CD14-positive monocyte (primary cell): ENCODE results near the gene ATXN7L1. TPM values are rescaled to one million over a fixed set of nuclear protein-coding genes. Genes with fewer than 3 reads are reported as not detected.
A peak's percentile ranks its signal among the peaks of the same experiment; 100 is the strongest.

Source experiments
- DNase-seq, 3 donors: peaks; one replicate each; pipeline ENCODE4 v3.0.0-alpha.2; 2011 to 2022
- H2AFZ ChIP-seq: 2 replicates; pipeline ENCODE4 v1.6.0; 2012; ENCODE audit warnings: mild to moderate bottlenecking, low read depth, low read length, inconsistent platforms; ENCODE audit not compliant: insufficient read depth, poor library complexity, severe bottlenecking
- H3K27ac ChIP-seq, 2 donors: 1 replicate in 1 of 2; 2 replicates in 1 of 2; pipeline ENCODE4 v1.5.1; 2012 to 2013; ENCODE audit warnings: low read length in 2 of 2, control low read depth in 1 of 2, inconsistent platforms in 1 of 2, low read depth in 1 of 2, mild to moderate bottlenecking in 1 of 2
- H3K27me3 ChIP-seq, 2 donors: one replicate each; pipeline versions ENCODE4 v1.6.0 to v1.6.1; 2011 to 2013; ENCODE audit warnings: low read length in 2 of 2; ENCODE audit not compliant: control insufficient read depth in 2 of 2, insufficient read depth in 2 of 2
- H3K36me3 ChIP-seq, 2 donors: replicated peaks in 1 of 2; 1 replicate in 1 of 2; 2 replicates in 1 of 2; pipeline versions ENCODE4 v1.5.1 to v1.6.1; 2012 to 2013; ENCODE audit warnings: low read length in 2 of 2, control low read depth in 1 of 2, inconsistent platforms in 1 of 2, mild to moderate bottlenecking in 1 of 2; ENCODE audit not compliant: insufficient read depth in 2 of 2, control insufficient read depth in 1 of 2
- H3K4me1 ChIP-seq, 2 donors: 1 replicate in 1 of 2; 2 replicates in 1 of 2; pipeline versions ENCODE4 v1.5.1 to v1.6.1; 2012 to 2013; ENCODE audit warnings: low read length in 2 of 2, control low read depth in 1 of 2, inconsistent platforms in 1 of 2, mild to moderate bottlenecking in 1 of 2, moderate library complexity in 1 of 2; ENCODE audit not compliant: insufficient read depth in 2 of 2, control insufficient read depth in 1 of 2
- H3K4me2 ChIP-seq: replicated peaks from 2 replicates; pipeline ENCODE3; 2012; ENCODE audit warnings: low read length, moderate library complexity, mild to moderate bottlenecking; ENCODE audit not compliant: poor library complexity, severe bottlenecking; ENCODE audit errors: extremely low read depth
- H3K4me3 ChIP-seq, 3 experiments: fragments of 200-600 bp in 1 of 3; sonication (generic) in 1 of 3; replicated peaks in 1 of 3; 1 replicate in 2 of 3; 2 replicates in 1 of 3; pipeline ENCODE4 v1.5.1; 2011 to 2013; ENCODE audit warnings: low read length in 3 of 3, mild to moderate bottlenecking in 3 of 3, control low read depth in 2 of 3, low read depth in 2 of 3, inconsistent platforms in 1 of 3, moderate library complexity in 1 of 3
- H3K79me2 ChIP-seq: 2 replicates; pipeline ENCODE4 v1.6.0; 2012; ENCODE audit warnings: mild to moderate bottlenecking, control low read depth, inconsistent platforms, low read length, moderate library complexity; ENCODE audit not compliant: insufficient read depth
- H3K9ac ChIP-seq: 2 replicates; pipeline ENCODE4 v1.6.0; 2017; ENCODE audit warnings: low read length, mild to moderate bottlenecking; ENCODE audit not compliant: insufficient read depth, poor library complexity, severe bottlenecking
- H3K9me3 ChIP-seq, 2 donors: replicated peaks in 1 of 2; 1 replicate in 1 of 2; 2 replicates in 1 of 2; pipeline versions ENCODE4 v1.5.1 to v1.6.1; 2012 to 2013; ENCODE audit warnings: low read length in 2 of 2, control low read depth in 1 of 2; ENCODE audit not compliant: control insufficient read depth in 1 of 2, insufficient read depth in 1 of 2
- H4K20me1 ChIP-seq: 2 replicates; pipeline ENCODE4 v1.6.0; 2012; ENCODE audit warnings: mild to moderate bottlenecking, low read length, control low read depth, moderate library complexity; ENCODE audit not compliant: insufficient read depth
- H3K27ac Mint-ChIP-seq, 7 donors: one replicate each; pipeline ENCODE4 v1.8.0; 2020; ENCODE audit warnings: mild to moderate bottlenecking in 7 of 7, mixed read lengths in 7 of 7, moderate library complexity in 6 of 7, inconsistent platforms in 2 of 7
- H3K27me3 Mint-ChIP-seq, 3 donors: one replicate each; pipeline ENCODE4 v1.8.0; 2021 to 2022; ENCODE audit warnings: low read depth in 3 of 3, mild to moderate bottlenecking in 3 of 3, mixed read lengths in 3 of 3, moderate library complexity in 3 of 3, inconsistent platforms in 1 of 3
- H3K36me3 Mint-ChIP-seq, 2 donors: one replicate each; pipeline ENCODE4 v1.8.0; 2020; ENCODE audit warnings: mixed read lengths in 2 of 2, inconsistent platforms in 1 of 2, mild to moderate bottlenecking in 1 of 2
- H3K4me1 Mint-ChIP-seq: one replicate; pipeline ENCODE4 v1.8.0; 2020; ENCODE audit warnings: mild to moderate bottlenecking, mixed read lengths
- H3K4me3 Mint-ChIP-seq, 2 donors: one replicate each; pipeline ENCODE4 v1.8.0; 2020; ENCODE audit warnings: mild to moderate bottlenecking in 2 of 2, mixed read lengths in 2 of 2, moderate library complexity in 1 of 2
- H3K9me3 Mint-ChIP-seq, 7 donors: one replicate each; pipeline ENCODE4 v1.8.0; 2020 to 2022; ENCODE audit warnings: mixed read lengths in 7 of 7, mild to moderate bottlenecking in 6 of 7, moderate library complexity in 6 of 7, inconsistent platforms in 2 of 7
- WGBS: methylation state at CpG from one replicate; pipeline ENCODE4 v1.1.5; 2013; ENCODE audit warnings: missing lambda C conversion rate; ENCODE audit not compliant: insufficient coverage; 5-methylcytosine and 5-hydroxymethylcytosine counted together
- intact Hi-C, 2 donors: fragments of 100-400 bp; cut with micrococcal nuclease; formaldehyde crosslinking; loops; one replicate each; pipeline versions ENCODE4 v1.15.0 to v1.15.1; 2023
- polyA plus RNA-seq, 3 donors: library from polyadenylated mRNA; depleted of rRNA in 1 of 3; unstranded in 2 of 3; stranded (reverse) in 1 of 3; fragments of 300-500 nt in 2 of 3; fragments of >200 nt in 1 of 3; fragmentation: Illumina TruSeq in 2 of 3; gene quantifications; 1 replicate in 2 of 3; 2 replicates in 1 of 3; pipeline ENCODE4 v1.2.3, GENCODE V29; 2012 to 2021
- TF ChIP-seq, protein P1 (sequence below): fragments of 200-600 bp; IDR thresholded peaks from one replicate; pipeline ENCODE4 v1.8.0; 2022; ENCODE audit warnings: antibody characterized with exemption, mild to moderate bottlenecking

Gene ATXN7L1
- polyA plus RNA-seq, 3 donors: 4.5 to 12.2 (median 11.2) TPM

DNA sequence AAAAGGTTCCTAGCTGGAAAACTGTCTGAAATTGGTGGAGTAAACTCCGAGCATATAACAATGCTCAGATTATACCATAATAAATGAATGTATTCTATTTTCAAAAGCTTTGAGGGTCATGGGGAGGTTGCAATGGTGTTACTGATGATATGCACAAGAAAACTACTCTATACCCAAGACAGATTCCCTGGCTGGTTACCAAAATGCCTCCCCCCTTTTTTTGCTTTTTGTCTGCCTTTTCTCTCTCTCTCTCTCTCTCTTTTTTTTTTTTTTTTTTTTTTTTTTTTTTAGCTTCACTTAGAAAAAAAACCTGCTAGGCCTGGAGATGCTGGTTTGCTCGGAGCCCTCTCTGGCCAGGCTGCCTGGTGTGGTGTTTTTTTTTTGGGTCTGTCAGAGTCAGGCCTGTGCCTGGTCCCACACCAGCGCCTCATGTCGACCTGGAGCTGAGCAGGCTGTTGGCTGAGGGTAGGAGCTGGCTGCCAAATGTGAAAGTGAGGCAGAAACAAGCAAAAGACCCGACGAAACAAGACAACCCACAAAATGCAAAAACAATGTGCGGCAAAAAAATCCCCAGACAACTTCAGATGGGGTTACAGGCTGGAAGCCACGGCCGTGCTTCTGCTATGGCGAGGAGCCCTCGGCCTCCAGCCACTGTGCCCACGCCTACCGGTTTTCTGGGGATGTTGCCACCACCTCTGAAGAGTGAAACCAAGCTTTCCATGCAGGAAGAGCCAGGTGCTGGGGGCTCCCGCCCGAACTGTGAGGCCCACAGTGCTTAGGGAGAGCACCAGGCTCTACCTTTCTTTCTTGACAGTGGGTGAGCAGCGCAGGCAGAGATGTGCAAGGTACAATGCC, 235.2 kb downstream of the ATXN7L1 start:
- 95% methylated on average over 10 of the region's 16 CpGs for WGBS
- Histone ChIP-seq H3K4me3 (no peak overlapping the region), H3K9ac (no peak overlapping the region), H2AFZ (no peak overlapping the region), H3K4me1 (no peaks in the 10 kb centered on the region), H4K20me1 (peaks cover 20% of the 10 kb centered on the region), H3K9me3 (no peaks in the 10 kb centered on the region), H3K27ac (no peak overlapping the region), H3K4me2 (no peak overlapping the region), H3K79me2 (peaks cover 7% of the 10 kb centered on the region), H3K36me3 (peaks cover 82 to 92% of the 10 kb centered on the region in 2 donors), H3K27me3 (no peaks in the 10 kb centered on the region)
- no peak for DNase-seq
- Mint-ChIP-seq H3K4me3 (no peak overlapping the region), H3K4me1 (peaks cover 5% of the 10 kb centered on the region), H3K36me3 (peaks cover 83 to 95% of the 10 kb centered on the region in 2 donors), H3K27ac (peak overlapping the region in 4 of 7 donors; percentile 5 to 68 (median 46)), H3K9me3 (no peaks in the 10 kb centered on the region), H3K27me3 (no peaks in the 10 kb centered on the region)
- TF ChIP-seq, protein P1, sequence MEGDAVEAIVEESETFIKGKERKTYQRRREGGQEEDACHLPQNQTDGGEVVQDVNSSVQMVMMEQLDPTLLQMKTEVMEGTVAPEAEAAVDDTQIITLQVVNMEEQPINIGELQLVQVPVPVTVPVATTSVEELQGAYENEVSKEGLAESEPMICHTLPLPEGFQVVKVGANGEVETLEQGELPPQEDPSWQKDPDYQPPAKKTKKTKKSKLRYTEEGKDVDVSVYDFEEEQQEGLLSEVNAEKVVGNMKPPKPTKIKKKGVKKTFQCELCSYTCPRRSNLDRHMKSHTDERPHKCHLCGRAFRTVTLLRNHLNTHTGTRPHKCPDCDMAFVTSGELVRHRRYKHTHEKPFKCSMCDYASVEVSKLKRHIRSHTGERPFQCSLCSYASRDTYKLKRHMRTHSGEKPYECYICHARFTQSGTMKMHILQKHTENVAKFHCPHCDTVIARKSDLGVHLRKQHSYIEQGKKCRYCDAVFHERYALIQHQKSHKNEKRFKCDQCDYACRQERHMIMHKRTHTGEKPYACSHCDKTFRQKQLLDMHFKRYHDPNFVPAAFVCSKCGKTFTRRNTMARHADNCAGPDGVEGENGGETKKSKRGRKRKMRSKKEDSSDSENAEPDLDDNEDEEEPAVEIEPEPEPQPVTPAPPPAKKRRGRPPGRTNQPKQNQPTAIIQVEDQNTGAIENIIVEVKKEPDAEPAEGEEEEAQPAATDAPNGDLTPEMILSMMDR: no peak
- intact Hi-C loops: no loop called here

DNA sequence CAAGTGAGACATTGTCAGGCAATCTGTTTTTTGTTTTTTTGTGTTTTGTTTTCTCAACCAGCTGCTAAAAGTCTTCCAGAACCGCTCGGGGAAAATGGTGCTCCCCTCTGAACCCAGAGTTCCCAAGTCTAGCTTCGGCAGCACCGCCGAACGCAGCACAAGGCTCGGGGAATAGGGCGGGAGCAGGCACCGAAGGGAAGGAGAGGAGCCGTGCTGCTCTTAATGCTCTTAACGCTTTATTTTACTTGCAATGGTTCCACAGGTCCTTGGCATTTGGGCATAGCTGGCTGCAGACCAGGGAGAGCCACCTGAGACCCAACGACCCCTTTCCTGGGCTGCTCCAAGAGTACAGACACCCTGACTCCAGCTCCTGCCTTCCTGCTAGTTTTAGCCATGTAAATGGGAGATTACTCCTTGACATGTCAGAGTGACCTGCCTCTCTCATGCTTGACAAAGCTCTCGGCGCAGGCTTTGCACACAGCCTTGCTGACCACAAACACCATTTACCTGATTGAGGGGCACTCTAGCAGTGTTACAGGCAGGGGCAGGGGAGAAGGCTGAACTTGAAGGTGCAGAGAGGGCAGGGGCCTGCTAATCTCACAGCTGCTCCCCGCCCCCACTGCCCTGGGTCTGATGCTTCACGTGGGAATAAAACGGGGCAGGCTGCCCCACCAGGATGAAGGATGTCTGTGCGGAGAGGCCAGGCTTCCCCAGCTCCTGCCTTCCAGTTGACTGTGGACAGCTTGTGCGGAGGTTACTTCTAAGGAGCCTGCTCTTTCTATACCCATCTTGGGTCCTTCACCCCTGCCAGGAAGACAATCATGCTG, 236.5 kb downstream of the ATXN7L1 start:
- TF ChIP-seq, protein P1: no peak
- 97% methylated on average over 15 of the region's 19 CpGs for WGBS
- Histone ChIP-seq H2AFZ (no peak overlapping the region), H3K27me3 (no peaks in the 10 kb centered on the region), H3K9ac (no peak overlapping the region), H3K4me3 (no peak overlapping the region), H3K36me3 (peaks cover 95 to 99% of the 10 kb centered on the region in 2 donors), H3K4me1 (no peaks in the 10 kb centered on the region), H4K20me1 (peaks cover 10% of the 10 kb centered on the region), H3K9me3 (no peaks in the 10 kb centered on the region), H3K79me2 (peaks cover 7% of the 10 kb centered on the region), H3K27ac (no peak overlapping the region), H3K4me2 (no peak overlapping the region)
- Mint-ChIP-seq H3K27me3 (no peaks in the 10 kb centered on the region), H3K4me3 (no peak overlapping the region), H3K36me3 (peaks cover 95 to 99% of the 10 kb centered on the region in 2 donors), H3K9me3 (no peaks in the 10 kb centered on the region), H3K27ac (peak overlapping the region in 4 of 7 donors; percentile 7 to 47 (median 22)), H3K4me1 (peaks cover 1% of the 10 kb centered on the region)
- intact Hi-C loops: no loop called here
- no peak for DNase-seq
